ENCODE data around the gene TBPL1. TPM values are rescaled to one million over a fixed set of nuclear protein-coding genes. Genes with fewer than 3 reads are reported as not detected.
A peak's percentile ranks its signal among the peaks of the same experiment; 100 is the strongest.
"Not testable (repeated sequence)": the region's sequence is repeated elsewhere in the genome, so short reads cannot be mapped to it uniquely, and the experiment has no call there.

TBPL1 gene
- total RNA-seq, 1 experiment from 2014 or later, result 161 TPM

DNA sequence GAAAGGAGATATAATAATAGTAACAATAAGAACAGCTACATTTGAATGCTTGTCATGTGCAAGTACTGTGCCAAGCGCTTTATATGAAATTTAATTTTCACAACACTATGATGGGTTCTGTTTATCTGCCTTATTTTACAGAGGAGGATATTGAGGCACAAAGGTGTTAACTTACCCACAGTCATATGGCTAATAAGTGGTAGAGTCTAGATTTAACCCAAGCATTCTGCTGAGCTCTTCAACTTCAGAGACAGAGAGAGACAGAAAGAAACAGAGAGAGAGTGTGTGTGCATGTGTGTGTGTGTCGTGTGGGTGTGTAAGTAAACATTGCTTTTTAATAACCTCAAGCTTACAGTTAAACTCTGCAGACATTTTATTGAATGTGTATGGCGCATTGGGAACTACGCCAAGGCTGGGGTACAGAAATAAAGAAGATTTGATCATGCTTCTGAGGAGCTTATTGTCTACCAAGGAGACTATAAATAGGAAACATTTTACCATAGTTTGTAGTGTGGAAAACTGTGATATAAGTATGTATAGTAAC, 12.9 kb downstream of the TBPL1 start:
- peaks cover 40% of the 10 kb centered on the region for H3K4me1 ChIP-seq (ENCODE audit: low read length)
- H3K9ac ChIP-seq (ENCODE audit: low read length), result 0 out of 2 replicates have a peak overlapping the region, but pooled peaks have one; percentile 5
- H3K27me3 ChIP-seq (ENCODE audit: low read length), result no peaks in the 10 kb centered on the region
- no peak for DNase-seq
- H3K9me2 ChIP-seq (replicated peaks; ENCODE audit: insufficient read depth, low read length), result no peaks in the 10 kb centered on the region
- H3K9me3 ChIP-seq (ENCODE audit: low read length), result no peaks in the 10 kb centered on the region
- peak overlapping the region; percentile 19; the same call in 1 of the 2 replicates for H3K4me3 ChIP-seq (ENCODE audit: low read length)
- peak overlapping the region; percentile 55 for H3K27ac ChIP-seq (ENCODE audit: low read length)
- H3K4me2 ChIP-seq (ENCODE audit: low read depth, low read length, poor library complexity, severe bottlenecking), result peak overlapping the region; percentile 51
- peaks cover 100% of the 10 kb centered on the region for H3K79me2 ChIP-seq (ENCODE audit: low read length)
- no peak overlapping the region for H2AFZ ChIP-seq (ENCODE audit: low read length)
- peaks cover 33% of the 10 kb centered on the region for H4K20me1 ChIP-seq (ENCODE audit: insufficient read depth, low read depth, low read length)
- H3K36me3 ChIP-seq (ENCODE audit: insufficient read depth, low read length), result no peaks in the 10 kb centered on the region

GRCh38 chr6:133966654-133967329, 13.8 kb downstream of the TBPL1 start:
- Histone ChIP-seq H3K79me2 (ENCODE audit: low read length) (peaks cover 100% of the 10 kb centered on the region), H3K27ac (ENCODE audit: low read length) (peak overlapping the region; percentile 55), H3K9ac (ENCODE audit: low read length) (peak overlapping the region; percentile 24; the same call in 1 of the 2 replicates), H3K9me3 (ENCODE audit: low read length) (no peaks in the 10 kb centered on the region), H3K36me3 (ENCODE audit: insufficient read depth, low read length) (no peaks in the 10 kb centered on the region), H3K4me2 (ENCODE audit: low read depth, low read length, poor library complexity, severe bottlenecking) (peak overlapping the region; percentile 51), H4K20me1 (ENCODE audit: insufficient read depth, low read depth, low read length) (peaks cover 31% of the 10 kb centered on the region), H3K27me3 (ENCODE audit: low read length) (no peaks in the 10 kb centered on the region), H3K4me1 (ENCODE audit: low read length) (peaks cover 49% of the 10 kb centered on the region), H3K4me3 (ENCODE audit: low read length) (peak overlapping the region; percentile 19; the same call in 1 of the 2 replicates), H2AFZ (ENCODE audit: low read length) (no peak overlapping the region), H3K9me2 (replicated peaks; ENCODE audit: insufficient read depth, low read length) (no peaks in the 10 kb centered on the region)
- DNase-seq, result peak; percentile 42

GRCh38 chr6:133967347-133967746, 14.3 kb downstream of the TBPL1 start:
- no peak for DNase-seq
- peaks cover 54% of the 10 kb centered on the region for H3K4me1 ChIP-seq (ENCODE audit: low read length)
- H3K4me2 ChIP-seq (ENCODE audit: low read depth, low read length, poor library complexity, severe bottlenecking), result peak overlapping the region; percentile 51
- H3K36me3 ChIP-seq (ENCODE audit: insufficient read depth, low read length), result no peaks in the 10 kb centered on the region
- H3K27me3 ChIP-seq (ENCODE audit: low read length), result no peaks in the 10 kb centered on the region
- peak overlapping the region; percentile 55 for H3K27ac ChIP-seq (ENCODE audit: low read length)
- no peak overlapping the region for H3K4me3 ChIP-seq (ENCODE audit: low read length)
- H3K9me2 ChIP-seq (replicated peaks; ENCODE audit: insufficient read depth, low read length), result no peaks in the 10 kb centered on the region
- peaks cover 100% of the 10 kb centered on the region for H3K79me2 ChIP-seq (ENCODE audit: low read length)
- H2AFZ ChIP-seq (ENCODE audit: low read length), result no peak overlapping the region
- H3K9me3 ChIP-seq (ENCODE audit: low read length), result no peaks in the 10 kb centered on the region
- peak overlapping the region; percentile 24; the same call in 1 of the 2 replicates for H3K9ac ChIP-seq (ENCODE audit: low read length)
- peaks cover 26% of the 10 kb centered on the region for H4K20me1 ChIP-seq (ENCODE audit: insufficient read depth, low read depth, low read length)

GRCh38 chr6:133967835-133968234, 14.8 kb downstream of the TBPL1 start:
- not testable (repeated sequence) for H3K36me3 ChIP-seq (ENCODE audit: insufficient read depth, low read length); H3K27me3 ChIP-seq (ENCODE audit: low read length); H3K9me2 ChIP-seq (replicated peaks; ENCODE audit: insufficient read depth, low read length); H3K9me3 ChIP-seq (ENCODE audit: low read length); H3K4me3 ChIP-seq (ENCODE audit: low read length); DNase-seq; H2AFZ ChIP-seq (ENCODE audit: low read length); H3K9ac ChIP-seq (ENCODE audit: low read length); H3K27ac ChIP-seq (ENCODE audit: low read length); H3K4me2 ChIP-seq (ENCODE audit: low read depth, low read length, poor library complexity, severe bottlenecking)
- Histone ChIP-seq H3K4me1 (ENCODE audit: low read length) (peaks cover 59% of the 10 kb centered on the region), H3K79me2 (ENCODE audit: low read length) (peaks cover 100% of the 10 kb centered on the region), H4K20me1 (ENCODE audit: insufficient read depth, low read depth, low read length) (peaks cover 25% of the 10 kb centered on the region)

GRCh38 chr6:133969285-133969920, 16.4 kb downstream of the TBPL1 start:
- Histone ChIP-seq H4K20me1 (ENCODE audit: insufficient read depth, low read depth, low read length) (peaks cover 30% of the 10 kb centered on the region), H3K9me2 (replicated peaks; ENCODE audit: insufficient read depth, low read length) (no peaks in the 10 kb centered on the region), H3K36me3 (ENCODE audit: insufficient read depth, low read length) (no peaks in the 10 kb centered on the region), H3K79me2 (ENCODE audit: low read length) (peaks cover 100% of the 10 kb centered on the region), H3K4me2 (ENCODE audit: low read depth, low read length, poor library complexity, severe bottlenecking) (no peak overlapping the region), H3K27ac (ENCODE audit: low read length) (no peak overlapping the region), H3K9ac (ENCODE audit: low read length) (no peak overlapping the region), H3K4me1 (ENCODE audit: low read length) (peaks cover 64% of the 10 kb centered on the region), H3K27me3 (ENCODE audit: low read length) (no peaks in the 10 kb centered on the region), H3K4me3 (ENCODE audit: low read length) (no peak overlapping the region), H3K9me3 (ENCODE audit: low read length) (no peaks in the 10 kb centered on the region), H2AFZ (ENCODE audit: low read length) (no peak overlapping the region)
- no peak for DNase-seq

GRCh38 chr6:133969921-133970295, 16.9 kb downstream of the TBPL1 start:
- no peak overlapping the region for H3K9ac ChIP-seq (ENCODE audit: low read length)
- H3K4me1 ChIP-seq (ENCODE audit: low read length), result peaks cover 59% of the 10 kb centered on the region
- peaks cover 30% of the 10 kb centered on the region for H4K20me1 ChIP-seq (ENCODE audit: insufficient read depth, low read depth, low read length)
- H3K27me3 ChIP-seq (ENCODE audit: low read length), result no peaks in the 10 kb centered on the region
- H3K36me3 ChIP-seq (ENCODE audit: insufficient read depth, low read length), result no peaks in the 10 kb centered on the region
- no peak for DNase-seq
- H3K9me2 ChIP-seq (replicated peaks; ENCODE audit: insufficient read depth, low read length), result no peaks in the 10 kb centered on the region
- no peak overlapping the region for H2AFZ ChIP-seq (ENCODE audit: low read length)
- H3K4me3 ChIP-seq (ENCODE audit: low read length), result no peak overlapping the region
- H3K9me3 ChIP-seq (ENCODE audit: low read length), result no peaks in the 10 kb centered on the region
- no peak overlapping the region for H3K27ac ChIP-seq (ENCODE audit: low read length)
- peaks cover 100% of the 10 kb centered on the region for H3K79me2 ChIP-seq (ENCODE audit: low read length)
- H3K4me2 ChIP-seq (ENCODE audit: low read depth, low read length, poor library complexity, severe bottlenecking), result no peak overlapping the region

DNA sequence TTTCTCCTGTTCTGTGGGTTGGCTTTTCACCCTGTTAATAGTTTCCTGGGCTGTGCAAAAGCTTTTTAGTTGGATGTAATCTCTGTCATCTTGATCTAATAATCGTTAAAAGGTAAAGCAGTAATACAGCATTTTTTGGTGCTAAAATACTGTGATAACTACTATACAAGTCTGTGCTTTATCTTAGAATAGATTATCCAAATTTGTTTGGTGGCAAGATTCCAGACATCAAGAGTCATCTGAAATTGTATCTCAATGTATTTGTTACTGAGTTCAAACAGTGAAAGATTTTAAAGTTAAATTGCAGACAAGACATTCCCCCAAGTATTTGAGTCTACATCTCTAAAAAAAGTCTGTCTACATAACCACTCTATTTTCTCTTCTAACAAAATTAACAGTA, 18.8 kb downstream of the TBPL1 start:
- H3K79me2 ChIP-seq (ENCODE audit: low read length), result peaks cover 100% of the 10 kb centered on the region
- H3K36me3 ChIP-seq (ENCODE audit: insufficient read depth, low read length), result no peaks in the 10 kb centered on the region

DNA sequence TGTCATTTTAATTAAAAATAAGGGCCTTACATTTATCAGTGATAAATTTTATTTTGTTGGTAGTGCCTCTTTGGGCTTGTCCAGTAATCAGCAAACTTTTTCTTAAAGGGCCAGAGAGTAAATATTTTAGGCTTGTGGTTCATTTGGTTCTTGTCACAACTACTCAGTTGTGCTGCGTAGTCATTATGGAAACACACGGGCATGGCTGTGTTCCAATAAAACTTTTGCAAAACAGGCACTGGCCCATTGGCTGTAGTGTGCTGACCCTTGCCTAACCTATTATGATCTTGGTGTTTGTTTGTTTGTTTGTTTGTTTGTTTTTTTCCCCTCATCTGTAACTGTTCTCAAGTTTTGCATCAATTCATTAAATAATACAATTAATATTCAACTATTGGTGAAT, 19.4 kb downstream of the TBPL1 start:
- DNase-seq, result no peak
- H3K4me1 ChIP-seq (ENCODE audit: low read length), result peaks cover 34% of the 10 kb centered on the region
- peaks cover 19% of the 10 kb centered on the region for H4K20me1 ChIP-seq (ENCODE audit: insufficient read depth, low read depth, low read length)
- H3K36me3 ChIP-seq (ENCODE audit: insufficient read depth, low read length), result no peaks in the 10 kb centered on the region
- peak overlapping the region; percentile 45 for H3K27ac ChIP-seq (ENCODE audit: low read length)
- no peaks in the 10 kb centered on the region for H3K9me2 ChIP-seq (replicated peaks; ENCODE audit: insufficient read depth, low read length)
- peak overlapping the region; percentile 29 for H3K4me2 ChIP-seq (ENCODE audit: low read depth, low read length, poor library complexity, severe bottlenecking)
- no peaks in the 10 kb centered on the region for H3K27me3 ChIP-seq (ENCODE audit: low read length)
- no peak overlapping the region for H2AFZ ChIP-seq (ENCODE audit: low read length)
- H3K9me3 ChIP-seq (ENCODE audit: low read length), result no peaks in the 10 kb centered on the region
- H3K4me3 ChIP-seq (ENCODE audit: low read length), result no peak overlapping the region
- H3K79me2 ChIP-seq (ENCODE audit: low read length), result peaks cover 100% of the 10 kb centered on the region
- no peak overlapping the region for H3K9ac ChIP-seq (ENCODE audit: low read length)

More for the DNA sequence above, 18.8 kb downstream of the TBPL1 start:
- Histone ChIP-seq H3K4me3 (ENCODE audit: low read length) (no peak overlapping the region), H3K4me2 (ENCODE audit: low read depth, low read length, poor library complexity, severe bottlenecking) (peak overlapping the region; percentile 29), H3K27ac (ENCODE audit: low read length) (peak overlapping the region; percentile 22; the same call in 1 of the 2 replicates), H4K20me1 (ENCODE audit: insufficient read depth, low read depth, low read length) (peaks cover 21% of the 10 kb centered on the region), H2AFZ (ENCODE audit: low read length) (no peak overlapping the region), H3K27me3 (ENCODE audit: low read length) (no peaks in the 10 kb centered on the region), H3K9me2 (replicated peaks; ENCODE audit: insufficient read depth, low read length) (no peaks in the 10 kb centered on the region), H3K9ac (ENCODE audit: low read length) (no peak overlapping the region), H3K9me3 (ENCODE audit: low read length) (no peaks in the 10 kb centered on the region), H3K4me1 (ENCODE audit: low read length) (peaks cover 40% of the 10 kb centered on the region)
- no peak for DNase-seq
